HTR-8/SVneo (cell line): ENCODE measurements around the gene REM2.
"Not testable (repeated sequence)": the region's sequence is repeated elsewhere in the genome, so short reads cannot be mapped to it uniquely, and the experiment has no call there.

Experiments used
- DNase-seq: peaks from one replicate; pipeline ENCODE4 v3.0.0; 2011; ENCODE audit warnings: low spot score, mixed read lengths; ENCODE audit not compliant: insufficient read length
- FAIRE-seq: peaks from 2 replicates; lab custom pipeline; 2011; peaks lifted over from hg19 to GRCh38; lab: Jason Lieb, UNC

REM2 gene

DNA sequence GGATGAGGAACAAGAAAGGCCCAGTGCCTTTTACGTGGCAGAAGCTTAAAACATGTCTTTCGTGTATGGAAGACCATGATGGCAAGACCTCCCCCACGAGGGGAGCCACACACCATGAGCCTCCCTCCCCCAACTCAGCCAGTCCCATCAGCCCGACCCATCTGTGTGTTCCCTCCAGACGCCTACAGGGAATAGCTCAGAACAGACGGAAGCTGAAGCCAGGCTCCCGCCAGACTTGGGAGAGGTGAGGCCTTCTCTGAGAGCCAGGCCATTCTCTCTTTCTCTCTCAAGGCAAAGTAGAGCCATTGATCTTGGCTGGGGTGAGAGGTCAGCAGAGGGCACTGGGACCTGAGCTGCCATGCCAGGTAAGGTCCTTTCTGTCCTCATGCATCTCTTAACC lies 9.5 kb downstream of the REM2 start:
- DNase-seq, result no peak

DNA sequence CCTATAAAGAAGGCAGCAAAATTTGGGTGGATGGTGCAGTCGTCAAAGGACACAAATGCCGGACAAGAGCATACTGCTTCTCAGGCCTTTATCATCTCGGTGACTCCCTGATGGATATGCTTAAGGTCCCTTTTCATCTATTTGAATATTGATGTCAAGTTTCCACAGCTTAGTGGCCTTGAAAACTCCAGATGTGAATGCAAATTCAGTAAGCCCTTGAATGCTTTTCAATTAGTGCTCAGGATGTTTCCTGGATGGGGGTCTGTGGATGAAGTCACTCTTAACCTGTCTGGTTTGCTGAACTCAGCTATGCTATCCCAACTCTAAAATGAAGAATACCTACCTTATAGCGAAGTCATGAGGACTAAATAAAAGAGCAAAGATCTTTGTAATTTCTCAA lies 10.7 kb downstream of the REM2 start:
- no peak for FAIRE-seq
- no peak for DNase-seq

More for the DNA sequence above, 9.5 kb downstream of the REM2 start:
- FAIRE-seq, result no peak

DNA sequence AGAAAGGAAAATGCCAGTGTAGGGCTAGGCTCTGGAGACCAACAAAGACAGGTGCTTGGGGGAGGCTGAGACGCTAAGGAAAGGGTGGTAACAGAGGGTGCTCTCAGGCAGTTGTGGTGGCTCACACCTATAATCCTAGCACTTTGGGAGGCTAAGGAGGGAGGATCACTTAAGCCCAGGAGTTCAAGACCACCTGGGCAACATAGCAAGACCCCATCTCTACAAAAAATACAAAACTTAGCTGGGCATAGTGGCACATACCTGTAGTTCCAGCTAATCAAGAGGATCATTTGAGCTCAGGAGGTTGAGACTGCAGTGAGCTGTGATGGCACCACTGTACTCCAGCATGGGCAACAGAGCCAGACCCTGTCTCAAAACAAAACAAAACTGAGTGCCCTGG lies 12.4 kb downstream of the REM2 start:
- FAIRE-seq (no peak), DNase-seq (no peak)

DNA sequence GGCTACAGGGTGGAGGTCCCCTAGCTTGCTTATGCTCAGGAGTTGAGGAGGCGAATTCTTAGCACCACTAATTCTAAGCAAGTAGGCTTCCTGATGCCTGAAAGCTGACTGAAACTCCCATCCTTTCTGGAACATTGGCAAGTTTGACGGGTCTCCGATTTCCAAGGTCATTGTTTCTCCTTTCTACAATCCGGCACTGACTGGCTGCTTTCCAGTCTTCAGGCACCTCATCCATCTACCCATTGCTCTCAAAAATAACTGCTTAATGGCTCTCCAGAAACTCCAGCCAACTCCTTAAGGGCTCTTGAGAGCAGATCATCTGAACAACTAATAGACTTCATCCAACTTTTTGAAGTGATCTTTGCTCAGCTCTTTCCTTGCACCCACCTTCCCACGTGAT lies 13.3 kb downstream of the REM2 start:
- no peak for DNase-seq
- FAIRE-seq, result no peak

DNA sequence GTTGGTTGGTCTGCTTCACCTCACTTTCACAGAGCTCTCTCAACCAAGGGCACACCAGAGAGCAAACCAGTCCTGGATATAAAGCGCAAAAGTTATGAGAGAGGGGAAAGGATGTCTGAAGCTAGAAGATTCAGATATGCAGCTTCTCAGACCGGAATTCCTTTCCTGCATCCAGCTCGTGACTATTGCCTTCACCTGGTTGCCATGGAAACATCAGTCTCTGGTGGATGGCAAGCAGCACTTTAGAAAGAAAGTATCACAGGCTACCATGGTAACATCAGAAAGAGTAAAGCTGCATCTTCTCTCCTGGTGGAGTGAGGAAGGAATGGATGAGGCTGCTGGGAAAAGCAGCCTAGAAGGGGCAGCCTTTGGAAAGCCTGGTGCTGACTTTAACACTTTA lies 13.7 kb downstream of the REM2 start:
- FAIRE-seq (no peak), DNase-seq (no peak)

DNA sequence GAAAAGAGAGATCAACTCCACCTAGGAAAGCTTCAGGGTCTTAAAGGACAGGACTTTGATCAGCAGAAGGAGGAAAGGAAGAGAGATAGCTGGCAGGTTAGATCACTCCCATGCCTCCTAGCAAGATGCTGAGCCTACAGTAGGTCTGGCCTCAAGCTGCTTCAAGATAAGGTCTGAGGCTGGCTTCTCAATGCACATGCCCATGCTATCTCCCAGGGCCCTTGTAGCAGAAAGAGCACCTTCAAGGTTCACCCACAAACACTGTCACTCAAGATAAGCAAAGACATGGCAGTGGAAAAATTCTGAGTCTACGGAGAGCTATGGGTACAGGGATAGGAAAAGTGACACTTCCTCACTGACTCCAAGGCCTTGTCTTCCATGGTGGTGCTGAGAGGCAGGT lies 14.3 kb downstream of the REM2 start:
- FAIRE-seq, result no peak
- no peak for DNase-seq

DNA sequence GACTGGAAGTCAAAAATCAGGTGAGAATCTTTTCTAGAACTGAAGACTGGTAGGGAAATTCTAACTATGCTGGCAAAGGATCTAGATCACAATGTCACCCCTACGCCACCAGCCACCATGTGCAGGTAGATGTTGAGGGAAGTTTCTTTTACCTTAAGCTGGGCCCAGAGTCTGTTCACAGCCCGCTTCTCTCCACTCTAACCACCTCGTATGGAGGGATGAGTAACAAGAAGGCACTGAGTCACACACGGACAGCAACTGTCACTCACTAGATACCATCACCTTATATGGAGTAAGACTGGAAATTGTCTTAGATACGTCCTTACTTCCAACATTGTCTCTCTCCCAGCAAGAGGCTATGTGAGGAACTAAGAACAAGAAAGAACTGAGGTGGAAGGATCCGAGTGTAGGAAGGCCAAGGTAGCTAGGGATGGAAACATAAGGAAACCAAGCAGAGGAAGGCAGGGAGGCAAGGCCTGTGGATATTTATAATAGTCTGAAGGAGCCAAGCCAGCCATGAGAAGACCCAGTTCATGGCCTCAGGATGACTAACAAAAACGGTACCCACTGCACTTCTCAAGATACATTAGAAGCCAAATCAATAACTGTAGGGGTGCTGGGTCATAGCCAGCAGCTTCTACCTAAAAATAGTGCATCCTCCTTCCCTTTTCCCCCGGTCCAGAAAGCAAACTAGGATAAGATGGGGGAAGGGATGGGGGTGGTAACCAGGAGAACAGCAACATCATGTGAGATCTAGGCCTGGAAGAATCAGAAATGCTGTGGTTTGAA lies 15.5 kb downstream of the REM2 start:
- FAIRE-seq (no peak), DNase-seq (no peak)

DNA sequence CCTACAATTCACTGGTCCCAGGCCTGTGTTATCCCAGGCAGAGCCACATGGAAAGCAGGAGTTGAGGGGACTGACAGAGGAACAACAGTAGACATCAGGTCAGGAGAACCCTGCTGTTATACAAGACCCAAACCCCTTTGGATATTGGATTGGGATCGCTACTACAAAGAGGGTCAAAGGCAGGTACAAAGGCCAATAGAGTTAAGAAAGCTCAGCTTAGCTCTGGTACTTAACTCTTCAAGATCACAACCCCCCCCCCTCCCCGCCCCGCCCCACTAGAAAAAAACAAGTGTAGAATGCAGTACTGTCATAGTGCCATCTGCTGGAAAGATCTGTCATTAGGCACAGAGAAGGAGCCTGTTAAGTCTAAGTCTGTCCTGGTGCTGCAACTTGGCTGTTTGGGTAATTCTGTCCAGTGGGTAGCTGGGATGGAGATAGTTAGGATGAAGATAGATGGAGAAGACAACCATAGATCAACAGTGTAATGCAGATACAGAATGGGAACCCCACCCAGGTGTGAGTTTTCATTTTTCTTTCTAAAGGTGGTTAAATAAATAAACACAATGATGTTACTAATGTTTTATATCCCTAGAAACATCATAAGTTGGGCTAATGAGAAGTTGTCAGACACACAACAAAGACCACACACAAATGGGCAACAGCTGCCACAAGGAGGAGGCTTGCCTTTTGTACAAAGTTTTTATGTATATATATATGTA lies 17.2 kb downstream of the REM2 start:
- FAIRE-seq, result no peak
- DNase-seq, result peak; percentile 31

DNA sequence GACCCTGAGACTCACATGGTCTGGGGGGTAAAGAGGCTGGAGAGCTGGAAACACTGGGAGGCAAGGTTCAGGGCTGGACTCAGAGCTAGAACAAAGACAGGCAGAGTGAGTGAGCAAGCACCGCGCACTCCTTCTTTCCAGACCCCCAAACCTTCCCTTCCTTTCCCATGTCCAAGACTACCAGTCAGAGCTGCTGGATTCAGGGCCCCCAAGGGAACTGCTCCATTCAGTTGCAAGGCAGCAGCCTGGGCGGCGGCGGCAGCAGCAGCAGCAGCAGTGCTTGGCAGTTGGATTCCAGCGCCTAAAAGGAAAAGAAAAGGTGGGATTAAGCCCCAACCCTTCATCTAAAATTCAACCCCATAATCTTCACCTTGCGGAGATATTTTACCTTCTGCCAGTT lies 18.8 kb downstream of the REM2 start:
- DNase-seq (no peak), FAIRE-seq (no peak)

DNA sequence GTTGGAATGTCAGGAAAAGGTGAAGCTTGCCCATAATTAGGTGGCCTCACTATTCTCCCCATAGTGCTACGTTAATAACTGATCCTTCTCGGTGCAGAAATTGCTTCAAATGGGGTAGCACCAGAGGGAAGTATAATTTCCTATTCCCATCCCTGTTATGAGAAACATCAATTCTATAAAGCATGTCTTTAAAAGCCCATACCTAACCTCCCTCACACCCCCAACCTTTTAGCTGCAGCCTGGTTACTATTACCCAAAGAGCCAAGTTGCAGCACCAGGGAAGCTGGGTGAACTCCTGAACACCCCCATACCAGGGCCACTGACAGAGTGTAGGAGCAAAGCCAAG lies 20.7 kb downstream of the REM2 start:
- FAIRE-seq, result no peak

DNA sequence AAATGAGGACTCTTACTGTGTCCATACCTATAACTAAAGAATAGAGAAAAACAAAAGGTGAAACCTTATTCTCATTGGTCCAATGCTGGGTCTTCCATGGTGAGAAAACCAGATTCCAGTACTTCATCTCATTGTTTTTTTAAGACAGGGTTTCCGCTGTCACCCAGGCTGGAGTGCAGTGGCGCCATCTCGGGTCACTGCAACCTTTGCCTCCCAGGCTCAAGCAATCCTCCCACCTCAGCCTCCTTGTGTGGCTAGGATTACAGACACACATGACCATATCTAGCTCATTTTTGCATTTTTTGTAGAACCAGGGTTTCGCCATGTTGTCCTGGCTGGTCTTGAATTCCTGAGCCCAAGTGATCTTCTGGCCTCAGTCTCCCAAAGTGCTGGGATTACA lies 22.6 kb downstream of the REM2 start:
- FAIRE-seq (no peak), DNase-seq (no peak)

More for the DNA sequence above, 20.7 kb downstream of the REM2 start:
- DNase-seq, result no peak

DNA sequence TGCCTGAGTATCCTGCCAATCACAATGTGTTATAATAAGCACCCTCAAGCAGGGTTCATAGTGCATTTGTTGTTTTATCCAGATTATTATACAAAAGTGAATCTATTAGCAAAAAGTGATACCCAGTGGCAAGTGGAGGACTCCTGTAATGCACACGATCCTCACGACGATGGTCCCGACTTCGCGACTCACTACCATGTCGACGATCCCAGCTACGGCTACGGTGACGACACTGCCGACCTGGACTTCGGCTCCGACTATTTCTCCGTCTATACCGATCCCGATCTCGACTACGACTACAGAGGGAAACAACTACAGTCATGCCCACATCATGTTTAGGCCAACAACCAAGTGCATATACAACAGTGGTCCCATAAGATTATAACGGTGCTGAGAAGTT lies 23.1 kb downstream of the REM2 start:
- DNase-seq (no peak), FAIRE-seq (no peak)

DNA sequence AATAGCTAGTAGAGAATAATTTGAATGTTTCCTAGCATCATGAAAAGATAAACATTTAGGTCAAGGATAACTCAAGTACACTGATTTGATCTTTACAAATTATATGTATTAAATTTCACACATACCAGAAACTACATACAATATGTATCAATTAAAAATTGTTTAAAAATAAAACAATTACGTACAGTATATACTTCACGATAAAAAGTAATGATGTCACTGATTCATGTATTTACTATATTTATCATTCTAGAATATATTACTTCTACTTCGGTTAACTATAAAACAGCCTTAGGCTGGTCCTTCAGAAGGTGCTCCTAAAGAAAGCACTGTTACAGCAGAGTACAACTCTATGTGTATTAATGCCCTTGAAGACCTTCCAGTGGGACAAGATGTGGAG lies 24.4 kb downstream of the REM2 start:
- no peak for FAIRE-seq
- DNase-seq, result no peak

DNA sequence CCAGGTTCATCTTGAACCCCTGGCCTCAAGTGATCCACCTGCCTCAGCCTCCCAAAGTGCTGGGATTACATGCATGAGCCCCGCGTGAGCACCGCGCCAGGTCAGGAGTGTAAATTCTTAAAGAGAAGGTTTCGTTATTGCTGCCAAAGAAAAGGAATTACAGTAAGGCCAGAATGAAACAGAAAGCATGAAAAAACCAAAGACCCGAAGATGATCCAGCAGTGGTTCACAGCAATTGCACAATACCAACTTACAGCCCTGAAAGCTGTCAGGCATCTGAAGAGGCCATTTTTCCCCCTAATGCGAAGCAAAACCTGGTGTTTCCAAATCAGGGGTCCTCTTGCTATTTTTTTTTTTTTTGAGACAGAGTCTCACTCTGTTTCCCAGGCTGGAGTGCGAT lies 25.6 kb downstream of the REM2 start:
- FAIRE-seq (no peak), DNase-seq (no peak)

DNA sequence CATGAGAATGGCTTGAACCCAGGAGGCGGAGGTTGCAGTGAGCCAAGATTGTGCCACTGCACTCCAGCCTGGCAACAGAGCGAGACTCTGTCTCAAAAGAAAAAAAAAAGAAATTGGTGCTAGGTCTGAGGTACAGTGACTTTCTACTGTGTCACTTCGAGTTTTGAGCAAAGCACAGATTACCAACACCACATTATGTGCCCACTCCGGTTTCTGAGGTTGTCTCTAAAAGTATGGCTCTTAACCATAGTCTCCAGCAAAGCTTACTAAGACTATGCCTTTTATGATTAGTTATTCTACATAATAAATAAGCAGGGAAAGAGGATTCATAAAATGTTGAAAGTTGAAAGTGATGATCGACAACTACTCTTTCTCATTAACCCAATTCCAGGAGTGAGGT lies 27.9 kb downstream of the REM2 start:
- no peak for FAIRE-seq
- no peak for DNase-seq

DNA sequence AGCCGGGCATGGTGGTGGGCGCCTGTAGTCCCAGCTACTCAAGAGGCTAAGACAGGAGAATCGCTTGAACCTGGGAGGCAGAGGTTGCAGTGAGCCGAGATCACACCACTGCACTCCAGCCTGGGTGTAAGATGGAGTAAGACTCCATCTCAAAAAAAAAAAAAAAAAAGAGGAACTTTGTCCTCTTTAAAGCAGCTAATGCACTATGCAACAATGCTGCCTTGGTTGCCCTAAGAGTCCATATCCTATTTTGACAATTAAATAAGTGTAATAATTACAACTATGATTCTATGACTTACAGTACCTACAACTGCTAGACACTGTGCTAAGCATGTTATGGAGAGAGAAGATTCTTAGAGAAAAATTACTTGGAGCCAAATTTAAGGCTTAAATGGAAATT lies 31.8 kb downstream of the REM2 start:
- not testable (repeated sequence) for FAIRE-seq, DNase-seq

DNA sequence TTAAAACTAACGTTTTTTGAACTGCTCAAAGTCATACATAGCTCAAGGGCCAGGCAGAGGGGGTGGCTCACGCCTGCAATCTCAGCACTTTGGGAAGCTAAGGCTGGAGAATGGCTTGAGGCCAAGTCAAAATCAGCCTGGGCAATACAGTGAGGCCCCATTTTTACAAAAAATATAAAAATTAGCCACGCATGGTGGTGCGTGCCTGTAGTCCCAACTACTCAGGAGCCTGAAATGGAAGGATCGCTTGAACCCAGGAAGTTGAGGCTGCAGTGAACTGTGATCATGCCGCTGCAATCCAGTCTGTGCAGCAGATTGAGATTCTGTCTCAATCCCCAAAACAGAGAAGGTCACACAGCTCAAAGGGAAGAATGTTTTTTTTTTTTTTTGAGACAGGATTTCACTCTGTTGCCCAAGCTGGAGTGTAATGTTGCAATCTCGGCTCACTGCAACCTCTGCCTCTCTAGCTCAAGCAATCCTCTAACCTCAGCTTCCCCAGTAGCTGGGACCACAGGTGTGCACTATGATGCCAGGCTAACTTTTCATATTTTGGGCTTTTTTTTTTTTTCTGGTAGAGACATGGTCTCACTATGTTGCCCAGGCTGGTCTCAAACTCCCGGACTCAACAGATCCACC lies 33.0 kb downstream of the REM2 start:
- DNase-seq (no peak), FAIRE-seq (no peak)

DNA sequence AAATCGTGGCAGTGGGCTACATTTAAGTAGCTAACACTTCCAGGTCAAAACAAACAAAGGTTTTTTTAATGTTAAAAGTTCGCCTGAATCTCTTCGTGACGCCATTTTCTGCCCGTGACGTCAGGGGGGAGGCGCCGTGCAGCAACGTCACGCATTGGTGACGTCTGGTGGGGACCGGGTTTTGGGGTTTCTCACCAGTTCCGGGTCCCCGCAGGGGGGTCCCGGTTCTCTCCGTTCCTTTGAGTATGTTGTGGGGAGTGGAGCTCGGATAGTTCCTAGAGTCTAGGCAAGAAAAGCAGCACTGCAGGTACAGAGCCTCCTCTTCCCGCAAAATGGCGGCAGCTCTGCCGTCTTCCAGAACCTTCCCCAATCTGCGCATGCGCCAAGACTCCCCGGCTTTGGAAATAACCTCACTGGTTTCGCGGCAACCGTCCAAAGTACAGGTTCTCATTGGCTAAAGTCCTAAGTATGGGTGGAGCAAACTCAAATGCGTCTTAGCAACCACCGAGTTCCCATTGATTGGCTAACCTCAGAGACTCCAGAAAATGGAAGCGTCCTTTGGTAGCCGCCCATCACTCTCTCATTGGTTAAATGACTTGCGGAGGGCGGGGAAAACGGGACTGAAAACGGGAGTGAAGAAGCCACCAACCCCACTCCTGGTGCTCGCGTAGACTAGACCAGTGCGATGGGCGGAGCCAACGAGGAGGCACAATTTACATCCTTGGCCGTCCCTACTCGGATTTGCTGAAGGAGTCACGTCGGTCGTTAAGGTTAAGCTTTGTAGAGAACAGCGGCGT lies 36.0 kb downstream of the REM2 start, which contains the start of gene RBM23:
Gene RBM23 (minus strand): TSS at position 346 of the 797 bp plus-strand sequence.
- FAIRE-seq (no peak), DNase-seq (peak; percentile 87)

DNA sequence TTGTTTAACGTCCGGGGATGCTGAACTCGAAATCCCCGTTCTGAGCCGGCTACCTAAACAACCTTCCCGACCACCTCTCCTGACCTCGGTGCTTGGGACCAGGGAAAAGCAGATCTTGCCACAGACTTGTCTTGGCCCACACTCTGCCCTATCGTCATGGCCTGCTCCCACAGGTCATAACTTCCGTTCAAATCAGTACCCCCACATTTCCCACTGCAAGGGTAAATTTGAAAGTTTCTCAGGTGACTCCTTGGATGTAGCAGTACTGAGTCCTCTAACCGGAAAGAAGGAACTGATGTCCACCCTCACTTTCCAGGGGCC lies 36.5 kb downstream of the REM2 start:
- DNase-seq, result no peak

DNA sequence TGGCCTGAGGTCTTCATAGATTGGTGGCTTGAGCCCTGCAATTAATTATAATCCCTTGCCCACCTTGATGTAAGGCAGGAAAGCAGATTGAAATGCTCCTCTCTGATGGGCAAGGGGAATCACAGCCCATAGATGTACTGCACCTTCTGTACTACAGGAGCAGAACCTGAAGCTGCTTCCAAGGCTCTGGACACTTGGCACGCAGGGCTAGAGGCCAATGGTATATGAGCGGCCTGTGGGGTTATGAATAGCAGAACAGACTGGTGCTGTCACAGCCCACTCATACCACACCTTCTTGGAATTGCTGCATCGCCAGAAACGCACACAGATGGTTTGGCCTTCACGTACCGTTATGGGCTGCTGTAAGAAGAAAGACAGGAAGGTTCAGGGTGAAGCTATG lies 37.7 kb downstream of the REM2 start:
- FAIRE-seq (no peak), DNase-seq (no peak)

More for the DNA sequence above, 36.5 kb downstream of the REM2 start:
- FAIRE-seq, result no peak

DNA sequence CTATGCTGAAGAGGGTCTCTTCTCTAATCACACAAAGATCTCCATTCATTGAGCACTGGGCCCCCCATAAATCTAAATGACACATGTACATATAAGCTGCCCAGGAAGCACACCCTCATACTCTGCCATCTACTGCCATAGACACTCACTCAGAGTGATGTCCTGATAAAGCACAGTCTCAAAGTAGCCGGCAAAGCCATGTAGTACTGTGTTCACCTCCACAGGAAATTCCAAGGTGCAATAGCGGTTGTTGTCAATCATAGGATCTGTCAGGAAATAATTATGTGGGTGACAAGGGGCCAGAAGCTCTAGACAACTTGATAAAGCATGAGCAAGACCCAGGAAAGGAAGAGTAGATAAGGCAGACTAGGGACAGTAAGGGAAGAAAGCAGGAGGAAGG lies 39.3 kb downstream of the REM2 start:
- FAIRE-seq (no peak), DNase-seq (no peak)
